ENCODE data around the gene KIAA1328.

GRCh38 chr18:36819621-36820020 is 9.3 kb upstream of the KIAA1328 start:
- no peak for TF ChIP-seq CTCF (IDR thresholded peaks at IDR 0.05; ENCODE audit: insufficient read depth, low read length)
- no peak for TF ChIP-seq POLR2AphosphoS5 (IDR thresholded peaks at IDR 0.05; ENCODE audit: low read depth)
